SK-N-SH (cell line): Measurements from ENCODE around the gene MAG. TPM values are rescaled to one million over a fixed set of nuclear protein-coding genes. Genes with fewer than 3 reads are reported as not detected.

Experiments used
- CTCF ChIA-PET: fragments of 300-600, 350-600 bp; formaldehyde crosslinking; extraction: SDS; loops from one replicate; lab custom pipeline; 2021; lab: Yijun Ruan, JAX
- POLR2A ChIA-PET: fragments of 350-600 bp; sonication (Branson Sonifier 250); formaldehyde crosslinking; extraction: SDS; loops from one replicate; lab custom pipeline; 2020; ENCODE audit warnings: antibody characterized with exemption, inconsistent platforms; lab: Yijun Ruan, JAX
- DNase-seq: peaks from one replicate; pipeline ENCODE4 v3.0.0; 2012
- H2AFZ ChIP-seq: fragments of 200-600 bp; sonication (generic); 2 replicates; pipeline ENCODE4 v1.8.1; 2016; ENCODE audit warnings: antibody characterized with exemption, mild to moderate bottlenecking, low read depth
- H3F3A ChIP-seq: fragments of 200-600 bp; sonication (generic); replicated peaks from 2 replicates; pipeline ENCODE3; 2016; ENCODE audit warnings: antibody characterized with exemption, mild to moderate bottlenecking; ENCODE audit not compliant: insufficient read depth
- H3K27ac ChIP-seq, 2 experiments: fragments of 200-500 bp in 1 of 2; fragments of 200-600 bp in 1 of 2; sonication (Bioruptor generic) in 1 of 2; sonication (generic), shearing (Covaris generic) in 1 of 2; 2 replicates each; pipeline versions ENCODE4 v1.5.1 to v1.6.1; 2014 to 2016; ENCODE audit warnings: low read depth in 2 of 2, inconsistent platforms in 1 of 2, low read length in 1 of 2, mild to moderate bottlenecking in 1 of 2, mixed read lengths in 1 of 2
- H3K27me3 ChIP-seq: fragments of 200-600 bp; sonication (generic), shearing (Covaris generic); 2 replicates; pipeline ENCODE4 v1.6.1; 2016; ENCODE audit warnings: mixed run types; ENCODE audit not compliant: insufficient read depth
- H3K36me3 ChIP-seq, 2 experiments: fragments of 200-500 bp in 1 of 2; fragments of 200-600 bp in 1 of 2; sonication (Bioruptor generic) in 1 of 2; sonication (generic) in 1 of 2; replicated peaks in 1 of 2; 2 replicates each; pipeline versions ENCODE3 to v1.5.1; 2014 to 2016; ENCODE audit warnings: low read length in 1 of 2, mild to moderate bottlenecking in 1 of 2; ENCODE audit not compliant: insufficient read depth in 2 of 2, control insufficient read depth in 1 of 2
- H3K4me1 ChIP-seq, 2 experiments: fragments of 200-500 bp in 1 of 2; fragments of 200-600 bp in 1 of 2; sonication (Bioruptor generic) in 1 of 2; sonication (generic), shearing (Covaris generic) in 1 of 2; 2 replicates each; pipeline versions ENCODE4 v1.5.1 to v1.6.1; 2014 to 2016; ENCODE audit warnings: low read depth in 1 of 2, low read length in 1 of 2, mixed run types in 1 of 2; ENCODE audit not compliant: insufficient read depth in 2 of 2, control insufficient read depth in 1 of 2
- H3K4me2 ChIP-seq: fragments of 200-600 bp; sonication (generic), shearing (Covaris generic); 2 replicates; pipeline ENCODE4 v1.6.1; 2017; ENCODE audit warnings: mixed run types
- H3K4me3 ChIP-seq, 2 experiments: fragments of 200-500 bp in 1 of 2; fragments of 200-600 bp in 1 of 2; sonication (Bioruptor generic) in 1 of 2; sonication (generic), shearing (Covaris generic) in 1 of 2; 2 replicates each; pipeline versions ENCODE4 v1.5.1 to v1.8.1; 2014 to 2016; ENCODE audit warnings: low read depth in 2 of 2, inconsistent platforms in 1 of 2, low read length in 1 of 2, mild to moderate bottlenecking in 1 of 2, mixed read lengths in 1 of 2, moderate library complexity in 1 of 2
- H3K79me2 ChIP-seq: fragments of 200-600 bp; sonication (generic); 2 replicates; pipeline ENCODE4 v1.8.1; 2017; ENCODE audit warnings: mild to moderate bottlenecking; ENCODE audit not compliant: insufficient read depth
- H3K9ac ChIP-seq: fragments of 200-600 bp; sonication (generic); 2 replicates; pipeline ENCODE4 v1.6.1; 2017; ENCODE audit warnings: mixed run types
- H3K9me2 ChIP-seq: fragments of 200-600 bp; sonication (generic); 2 replicates; pipeline ENCODE4 v1.6.1; 2017; ENCODE audit warnings: mixed run types
- H3K9me3 ChIP-seq: fragments of 200-600 bp; sonication (generic); 2 replicates; pipeline ENCODE4 v1.6.1; 2017; ENCODE audit warnings: mixed run types, mild to moderate bottlenecking, moderate library complexity
- H4K20me1 ChIP-seq: fragments of 200-600 bp; sonication (generic); 2 replicates; pipeline ENCODE4 v1.6.1; 2017; ENCODE audit warnings: mild to moderate bottlenecking, mixed run types; ENCODE audit not compliant: insufficient read depth
- CHD2 ChIP-seq: fragments of 150-350 bp; IDR thresholded peaks from 2 replicates; pipeline ENCODE4 v1.6.1; 2018; ENCODE audit warnings: low read length; ENCODE audit not compliant: partially characterized antibody
- ELF1 ChIP-seq: IDR thresholded peaks from 2 replicates; pipeline ENCODE4 v1.4.0; 2012
- EZH2phosphoT487 ChIP-seq: fragments of 200-600 bp; sonication (generic); IDR thresholded peaks from 2 replicates; pipeline ENCODE4 v1.6.1; 2017; ENCODE audit warnings: low read depth, mixed run types, mild to moderate bottlenecking, antibody characterized with exemption, moderate library complexity, borderline replicate concordance
- FOSL2 ChIP-seq: IDR thresholded peaks from 2 replicates; pipeline ENCODE4 v1.4.0; 2012; ENCODE audit warnings: low read depth, mild to moderate bottlenecking, moderate library complexity, borderline replicate concordance
- FOXJ3 ChIP-seq: sonication (generic); formaldehyde crosslinking; IDR thresholded peaks from 2 replicates; pipeline ENCODE4 v1.5.1; 2020; ENCODE audit warnings: mild to moderate bottlenecking, missing genetic modification reagents
- IRF3 ChIP-seq: fragments of 150-350 bp; IDR thresholded peaks from 2 replicates; pipeline ENCODE4 v1.6.1; 2016; ENCODE audit warnings: mild to moderate bottlenecking, low read depth, low read length
- MEF2A ChIP-seq: IDR thresholded peaks from 2 replicates; pipeline ENCODE4 v1.4.0; 2012; ENCODE audit warnings: low read depth, borderline replicate concordance
- NFIC ChIP-seq: IDR thresholded peaks from 2 replicates; pipeline ENCODE4 v1.4.0; 2012; ENCODE audit warnings: borderline replicate concordance
- POLR2AphosphoS5 ChIP-seq: IDR thresholded peaks from 2 replicates; pipeline ENCODE4 v1.6.1; 2012; ENCODE audit warnings: low read depth, low read length
- RAD21 ChIP-seq: IDR thresholded peaks from 2 replicates; pipeline ENCODE4 v1.6.1; 2012; ENCODE audit warnings: mild to moderate bottlenecking, low read length
- RCOR1 ChIP-seq: fragments of 150-350 bp; IDR thresholded peaks from 2 replicates; pipeline ENCODE4 v1.6.1; 2017; ENCODE audit warnings: antibody characterized with exemption, low read length
- RFX5 ChIP-seq: IDR thresholded peaks from 2 replicates; pipeline ENCODE4 v1.6.1; 2012; ENCODE audit warnings: mild to moderate bottlenecking, improper control_type of control experiment, low read length
- RXRA ChIP-seq: IDR thresholded peaks from 2 replicates; pipeline ENCODE4 v1.4.0; 2012; ENCODE audit warnings: low read depth, mild to moderate bottlenecking, borderline replicate concordance
- SMC3 ChIP-seq: IDR thresholded peaks from 2 replicates; pipeline ENCODE4 v1.6.1; 2012; ENCODE audit warnings: low read depth, low read length, improper control_type of control experiment
- TEAD4 ChIP-seq: IDR thresholded peaks from 2 replicates; pipeline ENCODE4 v1.4.0; 2012; ENCODE audit warnings: mild to moderate bottlenecking, borderline replicate concordance; ENCODE audit not compliant: insufficient read depth
- USF1 ChIP-seq: IDR thresholded peaks from 2 replicates; pipeline ENCODE4 v1.4.0; 2012; ENCODE audit warnings: low read depth, borderline replicate concordance
- USF2 ChIP-seq: fragments of 150-350 bp; IDR thresholded peaks from 2 replicates; pipeline ENCODE4 v1.6.1; 2017; ENCODE audit warnings: antibody characterized with exemption, low read length, low read depth, borderline replicate concordance
- ZBTB33 ChIP-seq: IDR thresholded peaks from 2 replicates; pipeline ENCODE4 v1.4.0; 2012; ENCODE audit warnings: low read depth, borderline replicate concordance
- WGBS: methylation state at CpG from one replicate; pipeline ENCODE4 v1.1.6; 2017; ENCODE audit warnings: low lambda C conversion rate; 5-methylcytosine and 5-hydroxymethylcytosine counted together
- polyA plus RNA-seq, 3 experiments: library from polyadenylated mRNA; depleted of rRNA; stranded (reverse); fragments of >200 nt; gene quantifications; 2 replicates each; pipeline ENCODE4 v1.2.3, GENCODE V29; 2012
- TF ChIP-seq, protein P1 (sequence below): fragments of 200-600 bp; sonication (generic); IDR thresholded peaks from 2 replicates; pipeline ENCODE4 v1.6.1; 2017; ENCODE audit warnings: antibody characterized with exemption, mild to moderate bottlenecking, moderate library complexity
- TF ChIP-seq, protein P2 (sequence below): IDR thresholded peaks from 2 replicates; pipeline ENCODE4 v1.6.1; 2012; ENCODE audit warnings: mild to moderate bottlenecking, low read depth, low read length, moderate library complexity

MAG gene
- polyA plus RNA-seq, 1 of the 3 experiments (the other 2 are of a cell fraction) = not detected

DNA sequence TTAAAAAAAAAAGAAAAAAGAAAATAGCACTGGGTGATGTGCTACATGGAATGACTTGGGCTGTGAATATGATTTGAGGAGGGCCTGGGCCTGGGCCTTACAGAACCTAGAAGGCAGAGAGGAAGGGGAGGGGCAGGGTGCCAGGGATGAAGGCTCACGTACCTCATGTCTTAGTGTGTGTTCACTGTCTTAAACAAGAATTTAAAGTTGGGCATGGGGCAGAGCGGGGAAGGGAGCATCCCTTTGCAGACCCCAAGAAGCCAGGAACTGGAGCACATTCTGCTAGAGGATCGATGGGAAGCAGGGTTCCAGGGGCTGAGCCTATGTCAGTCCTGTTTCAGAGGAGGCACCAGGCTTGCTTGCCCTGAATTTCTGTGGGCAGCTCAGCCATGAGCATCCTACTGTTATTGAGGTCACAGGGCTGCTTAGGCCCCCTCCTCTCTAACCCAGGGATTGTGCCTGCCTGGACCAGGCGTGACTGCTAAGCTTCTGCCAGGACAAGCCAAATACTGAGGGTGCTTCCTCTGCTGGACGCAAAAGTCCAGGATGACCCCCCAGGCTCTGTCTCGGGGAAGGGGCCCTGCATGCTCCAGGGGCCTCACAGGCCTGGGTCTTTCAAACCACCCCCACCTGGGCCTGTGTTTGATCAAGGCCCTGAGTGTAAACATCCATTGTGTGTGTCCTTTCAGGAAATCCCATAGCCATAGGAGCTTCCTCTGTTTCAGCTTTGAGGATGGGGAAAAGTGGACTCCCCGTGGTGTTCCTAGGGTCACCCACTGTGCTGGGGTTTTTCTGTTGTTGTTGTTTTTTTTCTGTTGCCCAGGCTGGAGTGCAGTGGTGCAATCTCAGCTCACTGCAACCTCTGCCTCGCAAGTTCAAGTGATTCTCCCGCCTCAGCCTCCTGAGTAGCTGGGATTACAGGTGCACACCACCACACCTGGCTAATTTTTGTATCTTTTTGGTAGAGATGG, 38.4 kb upstream of the MAG start:
- Histone ChIP-seq H3K79me2 (no peaks in the 10 kb centered on the region), H3K36me3 (no peaks in the 10 kb centered on the region), H3K27ac (no peak overlapping the region), H4K20me1 (no peaks in the 10 kb centered on the region), H3K4me3 (no peak overlapping the region), H3K9ac (no peak overlapping the region), H3F3A (no peaks in the 10 kb centered on the region), H2AFZ (no peak overlapping the region), H3K4me1 (no peaks in the 10 kb centered on the region), H3K9me2 (no peaks in the 10 kb centered on the region), H3K9me3 (no peaks in the 10 kb centered on the region), H3K27me3 (peaks cover 44% of the 10 kb centered on the region), H3K4me2 (no peak overlapping the region)
- WGBS = 78% methylated on average over 6 of the region's 9 CpGs
- TF ChIP-seq RXRA = no peak
- TF ChIP-seq NFIC = no peak
- no peak for TF ChIP-seq IRF3
- no peak for TF ChIP-seq FOXJ3 (CRISPR knock-in tag)
- no peak for TF ChIP-seq RFX5
- TF ChIP-seq SMC3 = no peak
- TF ChIP-seq, protein P1, sequence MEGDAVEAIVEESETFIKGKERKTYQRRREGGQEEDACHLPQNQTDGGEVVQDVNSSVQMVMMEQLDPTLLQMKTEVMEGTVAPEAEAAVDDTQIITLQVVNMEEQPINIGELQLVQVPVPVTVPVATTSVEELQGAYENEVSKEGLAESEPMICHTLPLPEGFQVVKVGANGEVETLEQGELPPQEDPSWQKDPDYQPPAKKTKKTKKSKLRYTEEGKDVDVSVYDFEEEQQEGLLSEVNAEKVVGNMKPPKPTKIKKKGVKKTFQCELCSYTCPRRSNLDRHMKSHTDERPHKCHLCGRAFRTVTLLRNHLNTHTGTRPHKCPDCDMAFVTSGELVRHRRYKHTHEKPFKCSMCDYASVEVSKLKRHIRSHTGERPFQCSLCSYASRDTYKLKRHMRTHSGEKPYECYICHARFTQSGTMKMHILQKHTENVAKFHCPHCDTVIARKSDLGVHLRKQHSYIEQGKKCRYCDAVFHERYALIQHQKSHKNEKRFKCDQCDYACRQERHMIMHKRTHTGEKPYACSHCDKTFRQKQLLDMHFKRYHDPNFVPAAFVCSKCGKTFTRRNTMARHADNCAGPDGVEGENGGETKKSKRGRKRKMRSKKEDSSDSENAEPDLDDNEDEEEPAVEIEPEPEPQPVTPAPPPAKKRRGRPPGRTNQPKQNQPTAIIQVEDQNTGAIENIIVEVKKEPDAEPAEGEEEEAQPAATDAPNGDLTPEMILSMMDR = no peak
- TF ChIP-seq POLR2AphosphoS5 = no peak
- TF ChIP-seq USF1 = no peak
- TF ChIP-seq, protein P2, sequence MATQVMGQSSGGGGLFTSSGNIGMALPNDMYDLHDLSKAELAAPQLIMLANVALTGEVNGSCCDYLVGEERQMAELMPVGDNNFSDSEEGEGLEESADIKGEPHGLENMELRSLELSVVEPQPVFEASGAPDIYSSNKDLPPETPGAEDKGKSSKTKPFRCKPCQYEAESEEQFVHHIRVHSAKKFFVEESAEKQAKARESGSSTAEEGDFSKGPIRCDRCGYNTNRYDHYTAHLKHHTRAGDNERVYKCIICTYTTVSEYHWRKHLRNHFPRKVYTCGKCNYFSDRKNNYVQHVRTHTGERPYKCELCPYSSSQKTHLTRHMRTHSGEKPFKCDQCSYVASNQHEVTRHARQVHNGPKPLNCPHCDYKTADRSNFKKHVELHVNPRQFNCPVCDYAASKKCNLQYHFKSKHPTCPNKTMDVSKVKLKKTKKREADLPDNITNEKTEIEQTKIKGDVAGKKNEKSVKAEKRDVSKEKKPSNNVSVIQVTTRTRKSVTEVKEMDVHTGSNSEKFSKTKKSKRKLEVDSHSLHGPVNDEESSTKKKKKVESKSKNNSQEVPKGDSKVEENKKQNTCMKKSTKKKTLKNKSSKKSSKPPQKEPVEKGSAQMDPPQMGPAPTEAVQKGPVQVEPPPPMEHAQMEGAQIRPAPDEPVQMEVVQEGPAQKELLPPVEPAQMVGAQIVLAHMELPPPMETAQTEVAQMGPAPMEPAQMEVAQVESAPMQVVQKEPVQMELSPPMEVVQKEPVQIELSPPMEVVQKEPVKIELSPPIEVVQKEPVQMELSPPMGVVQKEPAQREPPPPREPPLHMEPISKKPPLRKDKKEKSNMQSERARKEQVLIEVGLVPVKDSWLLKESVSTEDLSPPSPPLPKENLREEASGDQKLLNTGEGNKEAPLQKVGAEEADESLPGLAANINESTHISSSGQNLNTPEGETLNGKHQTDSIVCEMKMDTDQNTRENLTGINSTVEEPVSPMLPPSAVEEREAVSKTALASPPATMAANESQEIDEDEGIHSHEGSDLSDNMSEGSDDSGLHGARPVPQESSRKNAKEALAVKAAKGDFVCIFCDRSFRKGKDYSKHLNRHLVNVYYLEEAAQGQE = no peak
- no peak for TF ChIP-seq ZBTB33
- TF ChIP-seq EZH2phosphoT487 = no peak
- TF ChIP-seq FOSL2 = no peak
- no peak for TF ChIP-seq RAD21
- no peak for TF ChIP-seq USF2
- no peak for TF ChIP-seq CHD2
- no peak for TF ChIP-seq ELF1
- no peak for TF ChIP-seq TEAD4
- TF ChIP-seq RCOR1 = no peak
- no peak for TF ChIP-seq MEF2A
- POLR2A ChIA-PET = no interaction called here
- CTCF ChIA-PET = interaction anchor here (1.0 kb wide), 2 partner anchors 16 to 112 kb away, joined by 3 read pairs; no protein-coding TSS in a partner anchor
- no peak for DNase-seq
